Measurements from ENCODE around the gene HIVEP3.

The HIVEP3 gene

DNA sequence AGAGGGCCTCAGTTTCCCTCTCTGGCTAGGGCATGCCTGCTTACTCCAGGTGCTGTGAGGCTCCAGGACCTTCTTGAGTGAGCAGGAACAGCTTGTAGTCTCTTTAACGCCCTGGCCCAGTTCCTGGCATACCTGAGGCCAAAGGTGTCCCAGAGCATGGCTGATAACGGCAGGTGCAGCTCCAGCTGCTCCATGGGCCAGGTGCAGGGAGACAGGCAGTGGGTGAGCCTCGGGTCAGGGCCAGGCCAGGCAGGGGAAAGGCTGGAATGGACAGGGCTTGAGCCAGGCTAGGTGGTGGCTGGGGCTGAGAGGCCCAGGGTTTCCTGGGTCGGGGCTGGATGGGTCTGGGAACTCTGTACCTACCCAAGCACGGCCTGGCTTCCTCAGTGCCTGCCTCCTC is 452.6 kb downstream of the HIVEP3 start:
- Histone ChIP-seq H3K36me3 (ENCODE audit: insufficient read depth, low read length) (no peaks in the 10 kb centered on the region), H3K9me2 (replicated peaks; ENCODE audit: low read depth, low read length) (no peaks in the 10 kb centered on the region), H3K4me2 (ENCODE audit: low read depth, low read length, poor library complexity, severe bottlenecking) (no peak overlapping the region), H2AFZ (ENCODE audit: low read length) (no peak overlapping the region), H3K9ac (ENCODE audit: low read depth, low read length, poor library complexity, severe bottlenecking) (no peak overlapping the region), H3F3A (ENCODE audit: low read depth) (no peaks in the 10 kb centered on the region), H3K4me3 (ENCODE audit: low read length, poor library complexity, severe bottlenecking) (no peak overlapping the region), H3K27me3 (ENCODE audit: insufficient read depth, low read length, poor library complexity, severe bottlenecking) (no peaks in the 10 kb centered on the region), H3K9me3 (ENCODE audit: insufficient read depth, low read depth, low read length) (no peaks in the 10 kb centered on the region), H3K79me2 (ENCODE audit: insufficient read depth, low read length) (no peaks in the 10 kb centered on the region), H3K4me1 (ENCODE audit: insufficient read depth, low read length, poor library complexity, severe bottlenecking) (peaks cover 12% of the 10 kb centered on the region), H4K20me1 (ENCODE audit: insufficient read depth, low read length, poor library complexity, severe bottlenecking) (no peaks in the 10 kb centered on the region)
- TF ChIP-seq, protein P1, sequence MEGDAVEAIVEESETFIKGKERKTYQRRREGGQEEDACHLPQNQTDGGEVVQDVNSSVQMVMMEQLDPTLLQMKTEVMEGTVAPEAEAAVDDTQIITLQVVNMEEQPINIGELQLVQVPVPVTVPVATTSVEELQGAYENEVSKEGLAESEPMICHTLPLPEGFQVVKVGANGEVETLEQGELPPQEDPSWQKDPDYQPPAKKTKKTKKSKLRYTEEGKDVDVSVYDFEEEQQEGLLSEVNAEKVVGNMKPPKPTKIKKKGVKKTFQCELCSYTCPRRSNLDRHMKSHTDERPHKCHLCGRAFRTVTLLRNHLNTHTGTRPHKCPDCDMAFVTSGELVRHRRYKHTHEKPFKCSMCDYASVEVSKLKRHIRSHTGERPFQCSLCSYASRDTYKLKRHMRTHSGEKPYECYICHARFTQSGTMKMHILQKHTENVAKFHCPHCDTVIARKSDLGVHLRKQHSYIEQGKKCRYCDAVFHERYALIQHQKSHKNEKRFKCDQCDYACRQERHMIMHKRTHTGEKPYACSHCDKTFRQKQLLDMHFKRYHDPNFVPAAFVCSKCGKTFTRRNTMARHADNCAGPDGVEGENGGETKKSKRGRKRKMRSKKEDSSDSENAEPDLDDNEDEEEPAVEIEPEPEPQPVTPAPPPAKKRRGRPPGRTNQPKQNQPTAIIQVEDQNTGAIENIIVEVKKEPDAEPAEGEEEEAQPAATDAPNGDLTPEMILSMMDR (conservative IDR thresholded peaks at IDR 0.05; ENCODE audit: low read length): no peak
- no peak for TF ChIP-seq EZH2phosphoT487 (IDR thresholded peaks at IDR 0.05; ENCODE audit: borderline replicate concordance)

DNA sequence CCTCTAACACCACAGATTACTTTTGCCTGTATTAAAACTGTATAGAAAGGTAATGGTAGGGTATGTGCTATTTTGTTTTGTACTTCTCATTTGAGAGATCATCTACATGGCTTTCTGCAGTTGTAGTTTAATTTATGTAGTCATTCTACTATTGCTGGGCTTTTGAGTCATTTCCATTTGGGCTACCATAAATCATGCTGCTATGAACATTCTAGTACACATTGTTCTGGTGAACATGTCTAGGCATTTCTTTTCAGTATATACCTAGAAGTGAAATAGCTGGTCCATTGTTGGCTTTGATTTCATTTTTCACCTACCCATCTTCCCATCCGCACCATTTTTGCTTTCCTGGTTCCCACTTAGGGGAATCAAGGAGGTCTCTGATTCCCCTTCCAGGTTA is 453.0 kb downstream of the HIVEP3 start:
- Histone ChIP-seq H3K79me2 (ENCODE audit: insufficient read depth, low read length) (no peaks in the 10 kb centered on the region), H3K27me3 (ENCODE audit: insufficient read depth, low read length, poor library complexity, severe bottlenecking) (no peaks in the 10 kb centered on the region), H3K9ac (ENCODE audit: low read depth, low read length, poor library complexity, severe bottlenecking) (no peak overlapping the region), H2AFZ (ENCODE audit: low read length) (no peak overlapping the region), H3K9me3 (ENCODE audit: insufficient read depth, low read depth, low read length) (no peaks in the 10 kb centered on the region), H3K4me1 (ENCODE audit: insufficient read depth, low read length, poor library complexity, severe bottlenecking) (peaks cover 12% of the 10 kb centered on the region), H3K4me3 (ENCODE audit: low read length, poor library complexity, severe bottlenecking) (no peak overlapping the region), H3K9me2 (replicated peaks; ENCODE audit: low read depth, low read length) (no peaks in the 10 kb centered on the region), H3F3A (ENCODE audit: low read depth) (no peaks in the 10 kb centered on the region), H4K20me1 (ENCODE audit: insufficient read depth, low read length, poor library complexity, severe bottlenecking) (no peaks in the 10 kb centered on the region), H3K4me2 (ENCODE audit: low read depth, low read length, poor library complexity, severe bottlenecking) (no peak overlapping the region), H3K36me3 (ENCODE audit: insufficient read depth, low read length) (no peaks in the 10 kb centered on the region)
- TF ChIP-seq, protein P1 (conservative IDR thresholded peaks at IDR 0.05; ENCODE audit: low read length): no peak
- TF ChIP-seq EZH2phosphoT487 (IDR thresholded peaks at IDR 0.05; ENCODE audit: borderline replicate concordance): no peak

DNA sequence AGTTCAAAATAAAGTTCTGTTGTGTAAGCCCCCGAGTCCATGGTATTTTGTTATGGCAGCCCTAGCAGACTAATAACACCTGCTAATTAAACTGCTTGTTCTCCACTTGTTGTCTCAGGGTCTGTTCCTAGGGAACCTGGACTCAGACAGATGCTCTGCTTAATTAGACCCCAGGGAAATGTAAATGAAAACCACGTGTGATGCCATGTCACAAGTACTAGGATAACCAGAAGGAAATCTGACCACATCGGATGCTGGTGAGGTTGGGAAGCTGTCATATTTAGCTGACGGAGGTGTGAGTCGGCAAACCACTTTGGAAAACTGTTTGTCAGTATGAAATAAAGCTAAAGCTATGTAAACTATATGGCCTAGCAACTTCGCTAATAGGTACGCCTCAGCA is 453.8 kb downstream of the HIVEP3 start:
- no peaks in the 10 kb centered on the region for H3F3A ChIP-seq (ENCODE audit: low read depth)
- no peak overlapping the region for H2AFZ ChIP-seq (ENCODE audit: low read length)
- H3K4me2 ChIP-seq (ENCODE audit: low read depth, low read length, poor library complexity, severe bottlenecking): no peak overlapping the region
- no peak overlapping the region for H3K4me3 ChIP-seq (ENCODE audit: low read length, poor library complexity, severe bottlenecking)
- no peaks in the 10 kb centered on the region for H3K9me2 ChIP-seq (replicated peaks; ENCODE audit: low read depth, low read length)
- no peaks in the 10 kb centered on the region for H3K9me3 ChIP-seq (ENCODE audit: insufficient read depth, low read depth, low read length)
- no peaks in the 10 kb centered on the region for H3K36me3 ChIP-seq (ENCODE audit: insufficient read depth, low read length)
- TF ChIP-seq, protein P1 (conservative IDR thresholded peaks at IDR 0.05; ENCODE audit: low read length): no peak
- no peak for TF ChIP-seq EZH2phosphoT487 (IDR thresholded peaks at IDR 0.05; ENCODE audit: borderline replicate concordance)
- no peak overlapping the region for H3K9ac ChIP-seq (ENCODE audit: low read depth, low read length, poor library complexity, severe bottlenecking)
- H3K79me2 ChIP-seq (ENCODE audit: insufficient read depth, low read length): no peaks in the 10 kb centered on the region
- no peaks in the 10 kb centered on the region for H3K27me3 ChIP-seq (ENCODE audit: insufficient read depth, low read length, poor library complexity, severe bottlenecking)
- H4K20me1 ChIP-seq (ENCODE audit: insufficient read depth, low read length, poor library complexity, severe bottlenecking): no peaks in the 10 kb centered on the region
- H3K4me1 ChIP-seq (ENCODE audit: insufficient read depth, low read length, poor library complexity, severe bottlenecking): peaks cover 8% of the 10 kb centered on the region

Data from Loucy (cell line).